Fibroblast of pulmonary artery (primary cell): ENCODE measurements around the gene ENTREP1.
"Not testable (repeated sequence)": the region's sequence is repeated elsewhere in the genome, so short reads cannot be mapped to it uniquely, and the experiment has no call there.

Experiments
- DNase-seq: peaks from one replicate; pipeline ENCODE4 v3.0.0-alpha.2; 2010; ENCODE audit warnings: low read depth
- H3K4me3 ChIP-seq: replicated peaks from 2 replicates; pipeline ENCODE4 v1.5.1; 2011; ENCODE audit warnings: low read depth, mild to moderate bottlenecking, control low read depth, low read length, moderate library complexity
- CTCF ChIP-seq: IDR thresholded peaks from 2 replicates; pipeline ENCODE4 v1.5.1; 2011; ENCODE audit warnings: mild to moderate bottlenecking, control low read depth, low read length, inconsistent platforms; ENCODE audit errors: missing control alignments

The ENTREP1 gene

GRCh38 chr9:69293156-69293555 is 31.9 kb upstream of the ENTREP1 start:
- no peak for TF ChIP-seq CTCF
- no peak for DNase-seq
- no peak overlapping the region for H3K4me3 ChIP-seq

- no peak for TF ChIP-seq CTCF
- no peak overlapping the region for H3K4me3 ChIP-seq
- DNase-seq = peak; percentile 7
Measured at GRCh38 chr9:69295872-69296552, 29.0 kb upstream of the ENTREP1 start.

- H3K4me3 ChIP-seq = no peak overlapping the region
- TF ChIP-seq CTCF = no peak
- DNase-seq = no peak
Measured at GRCh38 chr9:69297300-69297980, 27.6 kb upstream of the ENTREP1 start.

GRCh38 chr9:69299315-69299714 is 25.7 kb upstream of the ENTREP1 start:
- TF ChIP-seq CTCF = no peak
- no peak overlapping the region for H3K4me3 ChIP-seq
- DNase-seq = no peak

- TF ChIP-seq CTCF = no peak
- DNase-seq = no peak
- no peak overlapping the region for H3K4me3 ChIP-seq
Measured at GRCh38 chr9:69299826-69300225, 25.2 kb upstream of the ENTREP1 start.

GRCh38 chr9:69303331-69303730 is 21.7 kb upstream of the ENTREP1 start:
- H3K4me3 ChIP-seq = no peak overlapping the region
- DNase-seq = no peak
- TF ChIP-seq CTCF = no peak

- not testable (repeated sequence) for DNase-seq, H3K4me3 ChIP-seq
Measured at GRCh38 chr9:69306895-69307445, 18.0 kb upstream of the ENTREP1 start.
